ENCODE measurements around the gene SAFB. TPM values are rescaled to one million over a fixed set of nuclear protein-coding genes. Genes with fewer than 3 reads are reported as not detected.
A peak's percentile ranks its signal among the peaks of the same experiment; 100 is the strongest.

The SAFB gene
- total RNA-seq, 2 donors from 2014 or later = 130 to 153 TPM

DNA sequence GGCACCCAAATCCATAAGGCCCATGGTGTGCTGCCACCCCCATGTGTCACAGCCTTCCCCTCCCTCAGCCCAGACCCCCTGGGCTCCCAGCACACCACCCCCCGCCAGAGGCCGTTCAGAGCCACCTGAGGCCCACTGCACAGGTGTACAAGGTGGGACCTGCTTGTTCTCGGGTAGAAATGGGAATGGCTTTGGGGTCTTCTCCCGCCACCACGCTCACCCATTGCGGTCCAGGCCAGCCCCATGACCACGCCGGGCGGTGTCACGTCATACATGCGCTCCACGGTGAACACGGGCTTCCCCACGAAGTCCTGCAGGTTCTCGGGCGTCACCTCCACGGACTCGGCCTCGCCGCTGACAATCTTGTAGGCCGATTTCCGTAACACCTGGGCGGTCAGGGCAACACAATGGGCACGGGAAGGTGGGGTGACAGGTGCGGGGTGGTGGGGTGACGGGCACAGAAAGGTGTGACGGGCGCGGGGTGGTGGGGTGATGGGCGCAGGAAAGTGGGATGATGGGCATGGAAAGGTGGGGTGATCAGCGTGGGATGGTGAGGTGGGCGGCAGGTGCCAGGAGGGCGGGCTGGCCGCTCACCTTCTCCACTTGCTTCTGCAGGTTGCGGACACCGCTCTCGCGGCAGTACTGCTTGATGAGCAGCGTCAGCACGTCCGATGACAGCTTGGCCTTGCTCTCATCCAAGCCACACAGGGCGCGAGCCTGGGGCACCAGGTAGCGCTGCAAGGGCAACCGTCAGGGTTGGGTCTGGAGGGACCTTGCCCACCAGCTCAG lies 71.5 kb downstream of the SAFB start:
- WGBS, 2 experiments (ENCODE audit: insufficient coverage in 1 of 2, insufficient read length in 1 of 2) = 96 to 98% methylated on average over 31 to 45 of the region's 45 CpGs

DNA sequence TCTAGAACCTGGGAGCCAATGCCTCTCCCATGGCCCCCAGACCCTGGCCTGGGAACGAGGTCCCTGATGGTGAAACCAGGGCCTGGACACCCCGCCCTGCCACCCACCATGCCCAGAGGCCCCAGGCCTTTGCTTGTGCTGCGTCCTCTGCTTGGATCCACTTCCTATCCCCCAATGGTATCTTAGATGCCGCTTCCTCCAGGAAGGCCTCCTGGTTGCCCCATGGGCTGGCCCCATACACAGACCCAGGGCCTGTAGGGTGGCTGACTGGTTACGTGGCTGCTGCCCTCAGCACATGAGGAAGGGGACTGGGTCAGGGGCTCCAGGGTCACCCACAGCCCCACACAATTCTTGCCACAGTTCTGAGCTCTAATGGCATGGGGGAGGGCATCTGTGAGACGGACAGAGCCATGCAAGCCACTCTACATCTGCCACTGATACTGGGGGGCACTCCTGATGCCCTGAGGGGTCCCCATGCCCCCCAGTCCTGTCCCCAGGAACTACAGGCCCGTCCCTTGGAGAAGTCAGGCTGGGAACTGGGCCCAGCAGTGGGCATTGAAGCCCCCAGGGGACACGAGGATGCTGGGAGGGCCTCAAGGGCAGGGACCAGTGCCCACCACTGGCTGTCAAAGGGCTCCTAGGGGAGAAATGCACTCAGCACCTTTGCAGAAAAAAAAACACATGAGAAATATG lies 72.2 kb downstream of the SAFB start:
- Mint-ChIP-seq H3K4me1 (peaks cover 2% of the 10 kb centered on the region), H3K27ac (no peak overlapping the region), H3K27me3 (ENCODE audit: insufficient read depth) (no peaks in the 10 kb centered on the region), H3K36me3 (ENCODE audit: low read depth) (peaks cover 52% of the 10 kb centered on the region), H3K9me3 (no peaks in the 10 kb centered on the region), H3K4me3 (no peak overlapping the region)
- Histone ChIP-seq H3K9ac (ENCODE audit: extremely low read depth, low read length, poor library complexity, severe bottlenecking) (no peak overlapping the region), H3K36me3 (ENCODE audit: control insufficient read depth, insufficient read depth, low read length) (peaks cover 42% of the 10 kb centered on the region), H3K27me3 (ENCODE audit: control insufficient read depth, insufficient read depth, low read length, poor library complexity, severe bottlenecking) (no peaks in the 10 kb centered on the region), H3K4me3 (ENCODE audit: low read length) (no peak overlapping the region), H3K4me1 (ENCODE audit: control insufficient read depth, insufficient read depth, low read length) (no peaks in the 10 kb centered on the region), H3K27ac (ENCODE audit: low read depth, low read length) (no peak overlapping the region), H3K9me3 (ENCODE audit: control insufficient read depth, low read length) (no peaks in the 10 kb centered on the region)
- TF ChIP-seq, protein P1, sequence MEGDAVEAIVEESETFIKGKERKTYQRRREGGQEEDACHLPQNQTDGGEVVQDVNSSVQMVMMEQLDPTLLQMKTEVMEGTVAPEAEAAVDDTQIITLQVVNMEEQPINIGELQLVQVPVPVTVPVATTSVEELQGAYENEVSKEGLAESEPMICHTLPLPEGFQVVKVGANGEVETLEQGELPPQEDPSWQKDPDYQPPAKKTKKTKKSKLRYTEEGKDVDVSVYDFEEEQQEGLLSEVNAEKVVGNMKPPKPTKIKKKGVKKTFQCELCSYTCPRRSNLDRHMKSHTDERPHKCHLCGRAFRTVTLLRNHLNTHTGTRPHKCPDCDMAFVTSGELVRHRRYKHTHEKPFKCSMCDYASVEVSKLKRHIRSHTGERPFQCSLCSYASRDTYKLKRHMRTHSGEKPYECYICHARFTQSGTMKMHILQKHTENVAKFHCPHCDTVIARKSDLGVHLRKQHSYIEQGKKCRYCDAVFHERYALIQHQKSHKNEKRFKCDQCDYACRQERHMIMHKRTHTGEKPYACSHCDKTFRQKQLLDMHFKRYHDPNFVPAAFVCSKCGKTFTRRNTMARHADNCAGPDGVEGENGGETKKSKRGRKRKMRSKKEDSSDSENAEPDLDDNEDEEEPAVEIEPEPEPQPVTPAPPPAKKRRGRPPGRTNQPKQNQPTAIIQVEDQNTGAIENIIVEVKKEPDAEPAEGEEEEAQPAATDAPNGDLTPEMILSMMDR (conservative IDR thresholded peaks at IDR 0.05) = no peak
- 89 to 91% methylated on average over 3 to 8 of the region's 8 CpGs for WGBS, 2 experiments (ENCODE audit: insufficient coverage in 1 of 2, insufficient read length in 1 of 2)
- DNase-seq = peak; percentile 53

More for the DNA sequence above, 71.5 kb downstream of the SAFB start:
- H3K36me3 Mint-ChIP-seq (ENCODE audit: low read depth) = peaks cover 52% of the 10 kb centered on the region
- peak; percentile 62 for DNase-seq
- Histone ChIP-seq H3K4me1 (ENCODE audit: control insufficient read depth, insufficient read depth, low read length) (no peaks in the 10 kb centered on the region), H3K27ac (ENCODE audit: low read depth, low read length) (no peak overlapping the region), H3K36me3 (ENCODE audit: control insufficient read depth, insufficient read depth, low read length) (peaks cover 42% of the 10 kb centered on the region), H3K9ac (ENCODE audit: extremely low read depth, low read length, poor library complexity, severe bottlenecking) (no peak overlapping the region), H3K27me3 (ENCODE audit: control insufficient read depth, insufficient read depth, low read length, poor library complexity, severe bottlenecking) (no peaks in the 10 kb centered on the region), H3K9me3 (ENCODE audit: control insufficient read depth, low read length) (no peaks in the 10 kb centered on the region), H3K4me3 (ENCODE audit: low read length) (no peak overlapping the region)
- TF ChIP-seq, protein P1 (conservative IDR thresholded peaks at IDR 0.05) = no peak
- H3K27ac Mint-ChIP-seq = no peak overlapping the region
- no peaks in the 10 kb centered on the region for H3K9me3 Mint-ChIP-seq
- no peak overlapping the region for H3K4me3 Mint-ChIP-seq
- H3K4me1 Mint-ChIP-seq = peaks cover 2% of the 10 kb centered on the region
- no peaks in the 10 kb centered on the region for H3K27me3 Mint-ChIP-seq (ENCODE audit: insufficient read depth)

DNA sequence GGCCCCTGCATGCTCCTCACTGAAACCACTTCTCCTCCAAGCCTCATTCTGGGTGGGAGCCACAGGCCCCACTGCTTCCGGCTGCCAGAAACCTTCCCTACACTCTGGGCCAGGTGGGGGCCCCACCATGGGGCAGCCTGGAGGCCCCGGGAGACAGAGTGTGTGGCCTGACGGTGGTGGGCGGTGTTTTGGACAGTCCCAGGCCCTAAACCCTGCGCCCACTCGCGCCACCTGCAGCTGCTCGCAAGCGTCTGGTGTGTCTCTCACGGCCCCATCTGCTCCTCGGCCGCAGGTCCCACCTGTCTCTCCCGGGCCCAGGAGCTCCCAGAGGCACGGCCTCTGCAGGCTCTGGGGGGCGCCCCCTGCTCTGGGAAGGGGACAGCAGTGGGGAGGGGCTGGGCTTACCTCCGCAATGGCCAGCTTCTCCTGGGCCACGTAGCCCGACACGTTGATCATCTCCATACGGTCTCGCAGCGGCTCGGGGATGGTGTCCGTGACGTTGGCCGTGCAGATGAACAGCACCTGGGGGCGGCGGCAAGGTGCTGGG lies 72.8 kb downstream of the SAFB start:
- peak; percentile 62 for DNase-seq
- Histone ChIP-seq H3K27ac (ENCODE audit: low read depth, low read length) (no peak overlapping the region), H3K4me3 (ENCODE audit: low read length) (no peak overlapping the region), H3K4me1 (ENCODE audit: control insufficient read depth, insufficient read depth, low read length) (no peaks in the 10 kb centered on the region), H3K27me3 (ENCODE audit: control insufficient read depth, insufficient read depth, low read length, poor library complexity, severe bottlenecking) (no peaks in the 10 kb centered on the region), H3K9ac (ENCODE audit: extremely low read depth, low read length, poor library complexity, severe bottlenecking) (no peak overlapping the region), H3K9me3 (ENCODE audit: control insufficient read depth, low read length) (peaks cover 3% of the 10 kb centered on the region), H3K36me3 (ENCODE audit: control insufficient read depth, insufficient read depth, low read length) (peaks cover 48% of the 10 kb centered on the region)
- TF ChIP-seq, protein P1 (conservative IDR thresholded peaks at IDR 0.05) = no peak
- H3K27ac Mint-ChIP-seq = no peak overlapping the region
- H3K4me1 Mint-ChIP-seq = peaks cover 2% of the 10 kb centered on the region
- peaks cover 54% of the 10 kb centered on the region for H3K36me3 Mint-ChIP-seq (ENCODE audit: low read depth)
- peaks cover 6% of the 10 kb centered on the region for H3K9me3 Mint-ChIP-seq
- WGBS, 2 experiments (ENCODE audit: insufficient coverage in 1 of 2, insufficient read length in 1 of 2) = 95 to 98% methylated on average over 20 to 28 of the region's 28 CpGs
- no peaks in the 10 kb centered on the region for H3K27me3 Mint-ChIP-seq (ENCODE audit: insufficient read depth)
- no peak overlapping the region for H3K4me3 Mint-ChIP-seq
